ENCODE data around the gene CFAP77.

The CFAP77 gene

GRCh38 chr9:132409828-132410528 lies at the start of gene CFAP77:
CFAP77 (plus strand) TSS chr9:132410211; CDS start chr9:132410272, 61 bp downstream.
- peak; percentile 7 for DNase-seq (ENCODE audit: extremely low read depth, low read depth)

DNA sequence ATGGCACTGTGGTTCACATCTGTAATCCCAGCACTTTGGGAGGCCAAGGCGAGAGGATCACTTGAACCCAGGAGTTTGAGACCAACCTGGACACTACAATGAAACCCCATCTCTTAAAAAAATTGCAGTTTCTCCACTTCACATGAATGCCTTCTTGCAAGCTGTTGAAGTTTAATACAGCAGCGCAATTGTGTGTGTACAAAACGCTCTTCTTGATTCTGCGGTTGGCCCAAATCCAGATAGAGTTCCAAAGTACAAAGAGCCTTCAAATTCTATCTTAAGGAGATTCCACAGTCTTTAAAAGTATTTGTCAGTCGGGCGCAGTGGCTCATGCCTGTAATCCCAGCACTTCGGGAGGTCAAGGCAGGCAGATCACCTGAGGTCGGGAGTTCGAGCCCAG lies 45.9 kb upstream of the CFAP77 start:
- no peak for DNase-seq (ENCODE audit: extremely low read depth, low read depth)
- no peak for TF ChIP-seq CTCF (IDR thresholded peaks at IDR 0.05; ENCODE audit: low read depth, low read length)

More at GRCh38 chr9:132409828-132410528, at the start of gene CFAP77:
- TF ChIP-seq CTCF (IDR thresholded peaks at IDR 0.05; ENCODE audit: low read depth, low read length): no peak

- DNase-seq (ENCODE audit: extremely low read depth, low read depth): no peak
- no peak for TF ChIP-seq CTCF (IDR thresholded peaks at IDR 0.05; ENCODE audit: low read depth, low read length)
Observed at GRCh38 chr9:132365986-132366385, 44.0 kb upstream of the CFAP77 start.

- TF ChIP-seq CTCF (IDR thresholded peaks at IDR 0.05; ENCODE audit: low read depth, low read length): no peak
- DNase-seq (ENCODE audit: extremely low read depth, low read depth): no peak
Observed at GRCh38 chr9:132366481-132366880, 43.5 kb upstream of the CFAP77 start.

GRCh38 chr9:132367613-132368313 lies 42.2 kb upstream of the CFAP77 start:
- no peak for DNase-seq (ENCODE audit: extremely low read depth, low read depth)
- no peak for TF ChIP-seq CTCF (IDR thresholded peaks at IDR 0.05; ENCODE audit: low read depth, low read length)

DNA sequence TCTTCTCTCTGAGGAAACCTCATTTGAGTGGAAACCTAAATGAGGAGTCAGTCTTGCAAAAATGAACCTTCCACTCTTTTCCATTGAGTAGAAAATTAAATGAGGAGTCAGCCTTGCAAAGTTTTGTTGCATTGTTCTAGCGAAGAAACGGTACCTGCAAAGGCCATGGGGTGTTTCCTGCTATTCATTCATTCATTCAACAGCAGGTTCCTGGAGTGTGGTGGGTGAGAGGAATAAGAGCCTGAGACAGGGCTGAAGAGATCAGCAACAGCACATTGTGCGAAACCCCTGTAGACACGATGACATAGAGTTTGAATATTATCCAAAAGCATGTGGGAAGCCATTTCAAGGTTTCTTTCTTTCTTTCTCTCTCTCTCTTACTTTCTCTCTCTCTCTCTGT lies 40.6 kb upstream of the CFAP77 start:
- no peak for TF ChIP-seq CTCF (IDR thresholded peaks at IDR 0.05; ENCODE audit: low read depth, low read length)
- no peak for DNase-seq (ENCODE audit: extremely low read depth, low read depth)

GRCh38 chr9:132370592-132370991 lies 39.4 kb upstream of the CFAP77 start:
- DNase-seq (ENCODE audit: extremely low read depth, low read depth): no peak
- no peak for TF ChIP-seq CTCF (IDR thresholded peaks at IDR 0.05; ENCODE audit: low read depth, low read length)
